ENCODE results near the gene KATNBL1.

The KATNBL1 gene

DNA sequence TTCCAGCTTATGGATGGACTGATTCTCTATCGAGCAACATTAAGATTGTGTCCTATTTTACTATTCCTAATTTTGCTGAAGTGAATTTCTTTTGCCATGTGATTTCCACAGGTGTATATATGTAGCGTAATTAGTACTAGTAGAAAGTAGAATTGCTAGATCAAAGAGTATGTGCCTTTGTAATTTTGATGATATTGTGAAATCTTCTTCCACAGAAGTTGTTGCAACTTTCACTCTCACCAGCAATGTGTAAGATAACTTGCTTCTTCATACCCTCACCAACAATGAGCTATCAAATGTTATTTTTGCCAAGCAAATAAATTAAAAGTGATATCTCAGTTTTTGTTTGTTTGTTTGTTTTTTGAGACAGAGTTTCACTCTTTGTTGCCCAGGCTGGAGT lies 102.6 kb downstream of the KATNBL1 start:
- no peak overlapping the region for H3K4me3 ChIP-seq (replicated peaks; ENCODE audit: low read depth, low read length)
- TF ChIP-seq, protein P1, sequence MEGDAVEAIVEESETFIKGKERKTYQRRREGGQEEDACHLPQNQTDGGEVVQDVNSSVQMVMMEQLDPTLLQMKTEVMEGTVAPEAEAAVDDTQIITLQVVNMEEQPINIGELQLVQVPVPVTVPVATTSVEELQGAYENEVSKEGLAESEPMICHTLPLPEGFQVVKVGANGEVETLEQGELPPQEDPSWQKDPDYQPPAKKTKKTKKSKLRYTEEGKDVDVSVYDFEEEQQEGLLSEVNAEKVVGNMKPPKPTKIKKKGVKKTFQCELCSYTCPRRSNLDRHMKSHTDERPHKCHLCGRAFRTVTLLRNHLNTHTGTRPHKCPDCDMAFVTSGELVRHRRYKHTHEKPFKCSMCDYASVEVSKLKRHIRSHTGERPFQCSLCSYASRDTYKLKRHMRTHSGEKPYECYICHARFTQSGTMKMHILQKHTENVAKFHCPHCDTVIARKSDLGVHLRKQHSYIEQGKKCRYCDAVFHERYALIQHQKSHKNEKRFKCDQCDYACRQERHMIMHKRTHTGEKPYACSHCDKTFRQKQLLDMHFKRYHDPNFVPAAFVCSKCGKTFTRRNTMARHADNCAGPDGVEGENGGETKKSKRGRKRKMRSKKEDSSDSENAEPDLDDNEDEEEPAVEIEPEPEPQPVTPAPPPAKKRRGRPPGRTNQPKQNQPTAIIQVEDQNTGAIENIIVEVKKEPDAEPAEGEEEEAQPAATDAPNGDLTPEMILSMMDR (IDR thresholded peaks at IDR 0.05; ENCODE audit: low read depth, low read length, missing control alignments) = no peak
- DNase-seq (ENCODE audit: extremely low read depth, low read depth) = no peak

DNA sequence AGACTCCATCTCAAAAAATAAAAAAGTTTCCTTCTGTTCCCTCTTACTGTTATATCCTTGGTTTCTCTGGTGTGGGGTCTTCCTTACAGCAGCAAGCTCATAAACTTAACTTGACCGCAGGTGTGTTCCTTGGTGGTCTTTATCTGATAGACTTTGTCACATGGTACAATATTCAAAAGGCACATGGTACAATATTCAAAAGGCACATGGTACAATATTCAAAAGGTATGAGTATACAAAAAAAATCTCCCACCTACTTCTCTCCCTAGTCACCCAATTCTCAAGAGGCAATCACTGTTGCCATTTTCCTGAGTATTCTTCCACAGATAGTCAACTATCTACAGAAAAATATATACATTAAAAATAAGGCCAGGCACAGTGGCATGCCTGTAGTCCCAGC lies 103.5 kb downstream of the KATNBL1 start:
- no peak overlapping the region for H3K4me3 ChIP-seq (replicated peaks; ENCODE audit: low read depth, low read length)
- TF ChIP-seq, protein P1 (IDR thresholded peaks at IDR 0.05; ENCODE audit: low read depth, low read length, missing control alignments) = no peak
- DNase-seq (ENCODE audit: extremely low read depth, low read depth) = no peak

DNA sequence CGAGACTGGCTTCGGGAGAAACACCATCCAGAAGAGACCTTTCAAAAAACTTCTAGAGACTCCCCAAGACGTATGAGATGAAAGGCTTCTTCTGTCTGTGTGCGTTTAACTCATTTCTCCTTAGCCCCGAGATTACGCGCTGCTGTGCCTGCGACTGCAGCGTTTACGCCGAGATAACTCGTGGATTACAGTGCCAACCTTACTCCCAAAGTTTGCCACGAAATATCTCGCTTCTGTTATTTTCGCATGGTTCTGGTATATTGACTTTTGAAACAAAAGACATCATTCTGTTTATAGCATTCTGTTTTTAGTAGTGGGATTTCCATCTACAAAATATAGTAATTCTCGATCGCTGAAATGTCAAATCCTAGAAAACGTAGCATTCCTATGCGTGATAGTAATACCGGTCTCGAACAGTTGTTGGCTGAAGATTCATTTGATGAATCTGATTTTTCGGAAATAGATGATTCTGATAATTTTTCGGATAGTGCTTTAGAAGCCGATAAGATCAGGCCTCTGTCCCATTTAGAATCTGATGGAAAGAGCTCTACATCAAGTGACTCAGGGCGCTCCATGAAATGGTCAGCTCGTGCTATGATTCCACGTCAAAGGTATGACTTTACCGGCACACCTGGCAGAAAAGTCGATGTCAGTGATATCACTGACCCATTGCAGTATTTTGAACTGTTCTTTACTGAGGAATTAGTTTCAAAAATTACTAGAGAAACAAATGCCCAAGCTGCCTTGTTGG lies 107.5 kb downstream of the KATNBL1 start:
- H3K4me3 ChIP-seq (replicated peaks; ENCODE audit: low read depth, low read length) = peak overlapping the region; percentile 86
- TF ChIP-seq, protein P1 (IDR thresholded peaks at IDR 0.05; ENCODE audit: low read depth, low read length, missing control alignments) = no peak
- DNase-seq (ENCODE audit: extremely low read depth, low read depth) = no peak

DNA sequence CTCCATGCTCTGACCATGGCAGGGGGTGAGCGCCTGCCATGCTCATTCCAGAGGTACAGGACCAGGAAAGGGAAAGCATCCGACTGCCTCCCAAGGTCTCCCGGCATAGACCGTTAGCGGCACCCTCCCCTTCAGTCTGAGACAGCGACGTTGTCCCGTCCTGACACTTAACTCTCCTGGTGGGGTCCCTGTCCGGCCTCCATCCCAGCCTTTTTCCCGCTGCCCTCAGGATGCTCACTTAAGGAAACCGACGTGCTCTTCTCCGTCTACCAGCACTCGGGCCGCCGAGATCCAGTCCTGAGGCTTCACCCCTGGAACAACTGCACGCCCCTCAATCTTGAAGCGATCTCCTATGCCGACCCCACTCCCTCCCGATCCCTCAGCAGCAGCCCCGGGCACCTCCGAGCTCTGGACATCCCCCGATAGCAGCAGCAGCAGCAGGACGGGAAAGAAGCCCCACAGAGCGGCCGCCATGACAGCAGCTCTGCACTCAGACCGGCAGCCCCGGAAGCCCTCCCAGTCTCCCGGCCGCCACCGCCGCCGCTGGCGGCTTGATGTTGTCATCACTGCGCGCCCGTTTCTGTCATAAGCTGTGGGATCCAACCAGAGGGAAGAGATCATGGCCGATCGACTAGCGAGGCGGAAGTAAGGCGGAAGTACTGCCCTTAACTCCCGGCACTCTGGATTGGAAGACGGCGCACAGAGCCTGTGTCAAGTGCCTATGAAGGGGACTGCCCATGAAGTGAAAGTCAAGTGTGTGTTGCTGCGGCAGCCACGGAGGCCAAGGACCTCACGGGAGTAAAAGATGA lies 108.3 kb downstream of the KATNBL1 start, which contains the start of the genes EMC7 and PGBD4:
Gene EMC7 (minus strand): TSS at position 497 of the 809 bp plus-strand sequence. CDS start 23 bp downstream, at position 474.
Gene PGBD4 (plus strand): TSS at position 718 of the 809 bp plus-strand sequence. CDS start 449 bp downstream, outside the sequence.
- peak within 1 kb of the TSS; percentile 86 for H3K4me3 ChIP-seq (replicated peaks; ENCODE audit: low read depth, low read length)
- DNase-seq (ENCODE audit: extremely low read depth, low read depth) = peak; percentile 96
- TF ChIP-seq, protein P1 (IDR thresholded peaks at IDR 0.05; ENCODE audit: low read depth, low read length, missing control alignments) = no peak

DNA sequence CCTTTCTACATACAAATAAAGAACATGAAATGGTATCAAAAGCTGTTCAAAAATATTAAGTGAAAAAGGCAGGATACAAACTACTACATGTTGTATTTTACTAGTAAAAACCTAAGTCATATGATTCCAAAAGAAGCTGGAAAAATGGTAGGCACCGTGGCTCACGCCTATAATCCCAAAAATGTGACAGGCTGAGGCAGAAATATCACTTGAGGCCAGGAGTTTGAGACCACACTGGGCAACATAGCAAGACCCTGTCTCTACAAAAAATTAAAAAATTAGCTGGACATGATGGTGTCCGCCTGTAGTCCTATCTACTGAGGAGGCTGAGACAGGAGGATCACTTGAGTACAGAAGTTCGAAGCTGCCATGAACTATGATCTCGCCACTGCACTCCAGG lies 110.0 kb downstream of the KATNBL1 start:
- TF ChIP-seq, protein P1 (IDR thresholded peaks at IDR 0.05; ENCODE audit: low read depth, low read length, missing control alignments) = no peak
- no peak for DNase-seq (ENCODE audit: extremely low read depth, low read depth)
- 0 out of 2 replicates have a peak overlapping the region, but pooled peaks have one; percentile 86 for H3K4me3 ChIP-seq (replicated peaks; ENCODE audit: low read depth, low read length)
